Measurements from ENCODE around the gene MAP1LC3B.

MAP1LC3B gene

GRCh38 chr16:87453326-87453725 lies 61.2 kb downstream of the MAP1LC3B start:
- no peak overlapping the region for H2BK5ac ChIP-seq (ENCODE audit: low read depth, low read length, poor library complexity)
- H2BK120ac ChIP-seq (ENCODE audit: insufficient read depth, low read length, poor library complexity) = no peak overlapping the region
- no peak overlapping the region for H3K4ac ChIP-seq (ENCODE audit: low read depth, low read length)
- no peak overlapping the region for H2AK5ac ChIP-seq (ENCODE audit: low read length)
- no peak overlapping the region for H3K23ac ChIP-seq (ENCODE audit: low read length)
- no peaks in the 10 kb centered on the region for H3K79me2 ChIP-seq (ENCODE audit: control insufficient read depth, insufficient read depth, low read length, poor library complexity)
- H3K4me2 ChIP-seq (ENCODE audit: low read length) = no peak overlapping the region
- no peak overlapping the region for H3K4me3 ChIP-seq (ENCODE audit: low read depth, low read length)
- H4K8ac ChIP-seq (ENCODE audit: low read depth, low read length) = no peak overlapping the region
- no peak overlapping the region for H3K18ac ChIP-seq (ENCODE audit: low read length)
- no peaks in the 10 kb centered on the region for H3K27me3 ChIP-seq (ENCODE audit: insufficient read depth, low read length)
- no peak for DNase-seq
- H3K36me3 ChIP-seq (ENCODE audit: control insufficient read depth in 1 of 2, insufficient read depth in 2 of 2, low read length in 2 of 2) = peaks cover 8 to 17% of the 10 kb centered on the region in 2 experiments
- H4K12ac ChIP-seq (ENCODE audit: low read depth, low read length) = no peak overlapping the region
- no peak overlapping the region for H4K91ac ChIP-seq (ENCODE audit: low read depth, low read length)
- H3K27ac ChIP-seq (ENCODE audit: low read depth, low read length) = no peak overlapping the region
- no peak overlapping the region for H2AFZ ChIP-seq (ENCODE audit: insufficient read depth, low read length, poor library complexity)
- H3K9me3 ChIP-seq (ENCODE audit: insufficient read depth, low read depth, low read length) = peaks cover 2% of the 10 kb centered on the region
- H3K79me1 ChIP-seq (ENCODE audit: low read length) = peaks cover 4% of the 10 kb centered on the region
- no peak overlapping the region for H3K9ac ChIP-seq (ENCODE audit: low read length)
- no CpG with 5 or more reads among the region's 14 CpGs for WGBS (ENCODE audit: extremely low coverage, insufficient coverage, insufficient read length)
- H3K14ac ChIP-seq (ENCODE audit: low read length) = no peak overlapping the region
- H3K4me1 ChIP-seq (ENCODE audit: control insufficient read depth in 1 of 2, insufficient read depth in 2 of 2, low read length in 2 of 2) = peaks cover 8 to 9% of the 10 kb centered on the region in 2 experiments
- no peak overlapping the region for H2BK12ac ChIP-seq (ENCODE audit: low read length)
